K562 (cell line): Measurements from ENCODE around the gene FOXA3. TPM values are rescaled to one million over a fixed set of nuclear protein-coding genes. Genes with fewer than 3 reads are reported as not detected.

ENCODE experiments used
- COPS2 ChIP-seq: fragments of 450-650 bp; conservative IDR thresholded peaks from 2 replicates; pipeline ENCODE4 v1.6.1; 2016; ENCODE audit warnings: mild to moderate bottlenecking, moderate library complexity
- CTCFL ChIP-seq: IDR thresholded peaks from 2 replicates; pipeline ENCODE4 v1.6.1; 2011; ENCODE audit warnings: borderline replicate concordance, low read depth, mild to moderate bottlenecking, moderate library complexity, low read length; ENCODE audit not compliant: insufficient read depth, poor library complexity, severe bottlenecking
- ETV6 ChIP-seq, 3 experiments: fragments of 150-350 bp in 1 of 3; sonication (generic) in 1 of 3; formaldehyde crosslinking in 1 of 3; IDR thresholded peaks; 2 replicates each; pipeline versions ENCODE4 v1.6.1 to v1.8.0; 2014 to 2022; ENCODE audit warnings: borderline replicate concordance in 2 of 3, low read depth in 2 of 3, antibody characterized with exemption in 1 of 3, low read length in 1 of 3, mild to moderate bottlenecking in 1 of 3, missing genetic modification reagents in 1 of 3
- GTF3C2 ChIP-seq: IDR thresholded peaks from 3 replicates; pipeline ENCODE4 v1.6.1; 2011; ENCODE audit warnings: borderline replicate concordance, mild to moderate bottlenecking, moderate library complexity; ENCODE audit not compliant: insufficient read length; ENCODE audit errors: extremely low read depth
- JUND ChIP-seq, 2 experiments: IDR thresholded peaks; 2 replicates in 1 of 2; 3 replicates in 1 of 2; pipeline ENCODE4 v1.6.1; 2011; ENCODE audit warnings: borderline replicate concordance in 2 of 2, low read depth in 2 of 2, low read length in 2 of 2, improper control_type of control experiment in 1 of 2, missing biosample characterization in 1 of 2, missing genetic modification characterization in 1 of 2, missing genetic modification reagents in 1 of 2
- MYC ChIP-seq, 2 experiments: fragments of 250-450 bp in 1 of 2; sonication (Bioruptor Pico) in 1 of 2; IDR thresholded peaks; 2 replicates each; pipeline versions ENCODE4 v1.5.1 to v1.6.1; 2012 to 2021; ENCODE audit warnings: low read depth in 2 of 2, borderline replicate concordance in 1 of 2, improper control_type of control experiment in 1 of 2, low read length in 1 of 2, mild to moderate bottlenecking in 1 of 2, moderate library complexity in 1 of 2
- RAD21 ChIP-seq, 2 experiments: fragments of 250-450 bp in 1 of 2; fragments of 450-650 bp in 1 of 2; sonication (Bioruptor Pico) in 1 of 2; formaldehyde crosslinking in 1 of 2; IDR thresholded peaks in 1 of 2; conservative IDR thresholded peaks in 1 of 2; 2 replicates each; pipeline versions ENCODE4 v1.4.0 to v1.8.0; 2020 to 2022; ENCODE audit warnings: mild to moderate bottlenecking in 2 of 2, moderate library complexity in 1 of 2
- SMARCB1 ChIP-seq: IDR thresholded peaks from 2 replicates; pipeline ENCODE4 v1.6.1; 2011; ENCODE audit warnings: improper control_type of control experiment, low read depth; ENCODE audit not compliant: insufficient read length
- TAF7 ChIP-seq: fragments of 450-650 bp; IDR thresholded peaks from 2 replicates; pipeline ENCODE4 v1.6.1; 2016; ENCODE audit warnings: missing genetic modification characterization, missing compliant biosample characterization
- TRIM28 ChIP-seq: fragments of 450-650 bp; IDR thresholded peaks from 2 replicates; pipeline ENCODE4 v1.6.1; 2017
- VEZF1 ChIP-seq: fragments of 200-800 bp; sonication (Bioruptor generic); IDR thresholded peaks from 2 replicates; pipeline ENCODE4 v1.6.1; 2017; ENCODE audit warnings: missing genetic modification characterization, missing compliant biosample characterization
- ZEB2 ChIP-seq: fragments of 450-650 bp; IDR thresholded peaks from 2 replicates; pipeline ENCODE4 v1.6.1; 2016
- ZNF253 ChIP-seq: fragments of 250-450 bp; sonication (Bioruptor Pico); conservative IDR thresholded peaks from 2 replicates; pipeline ENCODE4 v1.6.1; 2021; ENCODE audit warnings: mild to moderate bottlenecking
- ZNF507 ChIP-seq: conservative IDR thresholded peaks from 2 replicates; pipeline ENCODE4 v1.6.1; 2017; ENCODE audit warnings: missing genetic modification characterization, missing compliant biosample characterization
- ZNF586 ChIP-seq: fragments of 450-650 bp; formaldehyde crosslinking; conservative IDR thresholded peaks from 2 replicates; pipeline ENCODE4 v1.4.0; 2020; ENCODE audit warnings: mild to moderate bottlenecking, moderate library complexity
- ZNF589 ChIP-seq: fragments of 200-800 bp; sonication (Bioruptor generic); IDR thresholded peaks from 2 replicates; pipeline ENCODE4 v1.6.1; 2016; ENCODE audit warnings: low read depth, missing genetic modification characterization, missing compliant biosample characterization
- ZNF780A ChIP-seq: fragments of 250-450 bp; sonication (Bioruptor Pico); IDR thresholded peaks from 2 replicates; pipeline ENCODE4 v1.5.0; 2021; ENCODE audit warnings: mild to moderate bottlenecking
- ZNF830 ChIP-seq: fragments of 250-450 bp; sonication (Bioruptor Pico); IDR thresholded peaks from 2 replicates; pipeline ENCODE4 v1.5.0; 2021; ENCODE audit warnings: mild to moderate bottlenecking
- polyA plus RNA-seq, 8 experiments: library from polyadenylated mRNA; depleted of rRNA in 4 of 8; stranded (reverse) in 5 of 8; unstranded in 3 of 8; fragments of >200 nt; fragmentation: Nextera tagmentation in 2 of 8; fragmentation: Illumina TruSeq in 1 of 8; extraction: Ambion mirVana in 2 of 8; extraction: Trizol in 1 of 8; gene quantifications; 2 replicates each; pipeline versions ENCODE4 v1.2.1 to v1.2.3, GENCODE V29; 2011 to 2014; ENCODE audit warnings: inconsistent platforms in 1 of 8, missing spikeins in 1 of 8
- total RNA-seq, 7 experiments: library from RNA; depleted of rRNA in 6 of 7; stranded (reverse); fragments of >200 nt in 6 of 7; fragmentation: Illumina TruSeq in 2 of 7; extraction: Trizol in 2 of 7; gene quantifications; 2 replicates each; pipeline versions ENCODE4 v1.2.1 to v1.2.3, GENCODE V29; 2011 to 2021; ENCODE audit warnings: low replicate concordance in 1 of 7

The FOXA3 gene
- total and polyA plus RNA-seq, 9 of the 15 experiments (the other 6 are each of a cell fraction or from before 2014, with no cell fraction given) = 1.3 to 15.5 (median 4.7) TPM

GRCh38 chr19:45882652-45883585 is 18.8 kb downstream of the FOXA3 start (continued):
- no peak for TF ChIP-seq ZNF586 (CRISPR knock-in tag)
- TF ChIP-seq ETV6 (IDR thresholded peaks at IDR 0.05; ENCODE audit: borderline replicate concordance in 1 of 2, low read depth in 2 of 2, low read length in 1 of 2) = no peak; a peak in 1 of 4 replicates
- TF ChIP-seq ETV6 (CRISPR knock-in tag; IDR thresholded peaks at IDR 0.05; ENCODE audit: borderline replicate concordance) = peak; percentile 81; the same call in 1 of the 2 replicates
- no peak for TF ChIP-seq GTF3C2
- TF ChIP-seq RAD21 (CRISPR knock-in tag; conservative IDR thresholded peaks at IDR 0.05 in 1 of 2, IDR thresholded peaks at IDR 0.05 in 1 of 2) = peak; percentile 93 to 99
- TF ChIP-seq SMARCB1 = no peak
- TF ChIP-seq ZNF830 = no peak
- TF ChIP-seq ZNF507 (tag) = no peak
- TF ChIP-seq CTCFL = peak; percentile 98
- TF ChIP-seq MYC (IDR thresholded peaks at IDR 0.05; ENCODE audit: low read depth, low read length) = peak; percentile 74
- peak; percentile 79; the same call in 1 of the 2 replicates for TF ChIP-seq MYC (CRISPR knock-in tag; IDR thresholded peaks at IDR 0.05; ENCODE audit: borderline replicate concordance, low read depth)
- peak; percentile 67; the same call in 1 of the 2 replicates for TF ChIP-seq TRIM28
- no peak for TF ChIP-seq ZNF780A (CRISPR knock-in tag)
- 0 out of 2 replicates have a peak, but pooled peaks have one; percentile 19 for TF ChIP-seq ZEB2
- peak; percentile 78 for TF ChIP-seq JUND (IDR thresholded peaks at IDR 0.05; ENCODE audit: borderline replicate concordance, low read depth, low read length)
- TF ChIP-seq JUND (tag; IDR thresholded peaks at IDR 0.05; ENCODE audit: borderline replicate concordance, low read depth, low read length) = no peak; the same call in 2 of the 3 replicates
- TF ChIP-seq VEZF1 (CRISPR knock-in tag) = peak; percentile 82
- TF ChIP-seq ZNF589 = no peak
- no peak for TF ChIP-seq TAF7 (tag)
- TF ChIP-seq COPS2 = no peak
- no peak for TF ChIP-seq ZNF253 (CRISPR knock-in tag)
